HG02571 (cell line): ENCODE data around the gene METTL16.
"Not testable (repeated sequence)": the region's sequence is repeated elsewhere in the genome, so short reads cannot be mapped to it uniquely, and the experiment has no call there.

Experiments used
- ATAC-seq: cut with Tn5 transposase; IDR thresholded peaks from one replicate; pipeline ENCODE4 v1.9.1; 2021; ENCODE audit warnings: mild to moderate bottlenecking, moderate library complexity; ENCODE audit not compliant: unreplicated experiment

METTL16 gene

DNA sequence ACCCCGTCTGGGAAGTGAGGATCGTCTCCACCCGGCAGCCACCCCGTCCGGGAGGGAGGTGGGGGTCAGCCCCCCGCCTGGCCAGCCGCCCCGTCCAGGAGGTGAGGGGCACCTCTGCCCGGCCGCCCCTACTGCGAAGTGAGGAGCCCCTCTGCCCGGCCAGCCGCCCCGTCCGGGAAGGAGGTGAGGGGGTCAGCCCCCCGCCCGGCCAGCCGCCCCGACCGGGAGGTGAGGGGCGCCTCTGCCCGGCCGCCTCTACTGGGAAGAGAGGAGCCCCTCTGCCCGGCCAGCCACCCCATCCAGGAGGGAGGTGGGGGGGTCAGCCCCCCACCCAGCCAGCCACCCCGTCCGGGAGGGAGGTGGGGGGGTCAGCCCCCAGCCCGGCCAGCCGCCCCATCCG, 4.7 kb downstream of the METTL16 start:
- not testable (repeated sequence) for ATAC-seq

DNA sequence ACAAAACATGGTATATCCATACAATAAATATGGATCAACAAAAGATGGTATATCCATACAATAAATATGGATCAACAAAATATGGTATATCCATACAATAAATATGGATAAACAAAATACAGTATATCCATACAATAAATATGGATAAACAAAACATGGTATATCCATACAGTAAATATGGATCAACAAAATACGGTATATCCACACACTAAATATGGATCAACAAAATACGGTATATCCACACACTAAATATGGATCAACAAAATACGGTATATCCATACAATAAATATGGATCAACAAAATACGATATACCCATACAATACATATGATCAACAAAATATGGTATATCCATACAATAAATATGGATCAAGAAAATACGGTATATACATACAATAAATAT, 8.1 kb downstream of the METTL16 start:
- ATAC-seq = no peak

DNA sequence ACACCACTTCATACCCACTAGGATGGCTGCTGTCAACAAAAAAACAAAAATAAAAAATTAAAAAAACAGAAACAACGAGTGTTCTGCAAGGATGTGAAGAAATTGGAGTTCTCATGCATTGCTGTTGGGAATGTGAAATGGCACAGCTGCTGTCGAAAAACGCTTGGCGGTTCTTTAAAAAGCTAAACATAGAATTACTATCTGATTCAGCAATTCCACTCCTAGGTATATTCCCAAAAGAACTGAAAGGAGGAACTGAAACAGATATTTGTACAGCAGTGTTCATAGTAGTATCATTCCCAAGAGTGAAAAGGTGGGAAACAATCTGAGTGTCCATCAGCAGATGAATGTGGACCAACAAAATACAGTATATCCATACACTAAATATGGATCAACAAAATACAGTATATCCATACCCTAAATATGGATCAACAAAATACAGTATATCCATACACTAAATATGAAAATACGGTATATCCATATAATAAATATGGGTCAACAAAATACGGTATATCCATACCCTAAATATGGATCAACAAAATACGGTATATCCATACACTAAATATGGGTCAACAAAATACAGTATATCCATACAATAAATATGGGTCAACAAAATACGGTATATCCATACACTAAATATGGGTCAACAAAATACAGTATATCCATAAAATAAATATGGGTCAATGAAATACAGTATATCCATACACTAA, 8.7 kb downstream of the METTL16 start:
- no peak for ATAC-seq

DNA sequence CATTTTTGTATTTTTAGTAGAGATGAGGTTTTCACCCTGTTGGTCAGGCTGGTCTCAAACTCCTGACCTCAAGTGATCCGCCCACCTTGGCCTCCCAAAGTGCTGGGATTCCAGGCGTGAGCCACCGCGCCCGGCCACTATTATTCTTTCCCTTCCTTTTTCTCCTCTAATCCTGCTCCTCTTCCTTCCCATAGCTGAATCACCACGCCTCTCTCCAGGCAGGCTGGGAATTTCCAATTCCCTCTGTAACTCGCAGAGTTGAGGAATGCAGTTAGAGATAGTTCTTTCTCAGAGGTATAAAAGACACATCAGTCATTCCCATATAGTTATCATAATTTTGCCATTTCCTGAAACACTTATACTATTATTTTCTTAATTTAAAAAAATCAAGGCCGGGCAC, 11.2 kb downstream of the METTL16 start:
- ATAC-seq = no peak

DNA sequence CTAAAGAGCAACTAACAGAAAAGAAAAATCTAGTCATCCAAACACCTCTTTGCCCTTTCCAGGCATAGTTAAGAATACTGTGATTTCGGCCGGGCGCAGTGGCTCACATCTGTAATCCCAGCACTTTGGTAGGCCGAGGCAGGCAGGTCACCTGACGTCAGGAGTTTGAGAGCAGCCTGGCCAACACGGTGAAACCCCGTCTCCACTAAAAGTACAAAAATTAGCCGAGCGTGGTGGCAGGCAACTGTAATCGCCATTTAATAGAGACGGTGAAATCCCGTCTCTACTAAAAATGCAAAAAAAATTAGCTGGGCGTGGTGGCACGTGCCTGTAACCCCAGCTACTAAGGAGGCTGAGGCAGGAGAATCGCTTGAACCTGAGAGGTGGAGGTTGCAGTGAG, 22.4 kb downstream of the METTL16 start:
- not testable (repeated sequence) for ATAC-seq

DNA sequence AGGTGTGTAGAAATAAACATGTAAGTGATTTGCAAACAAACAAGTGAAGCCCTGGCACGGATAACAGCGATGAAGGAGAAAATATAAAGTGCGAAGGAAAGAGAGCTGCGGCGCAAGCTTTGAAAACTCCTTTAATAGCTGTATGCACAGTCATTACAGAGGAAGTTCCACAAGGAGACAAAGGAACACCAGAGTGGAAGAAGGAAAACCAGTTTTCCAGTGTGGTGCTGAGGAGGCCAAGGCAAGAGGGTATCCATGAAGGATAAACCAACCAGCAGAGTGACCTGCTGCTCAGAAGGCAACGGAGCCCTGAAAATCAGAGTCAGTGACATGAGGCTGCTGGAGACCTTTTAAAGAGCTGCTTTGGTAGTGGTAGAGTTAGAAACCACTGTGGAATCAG, 24.4 kb downstream of the METTL16 start:
- ATAC-seq = no peak

DNA sequence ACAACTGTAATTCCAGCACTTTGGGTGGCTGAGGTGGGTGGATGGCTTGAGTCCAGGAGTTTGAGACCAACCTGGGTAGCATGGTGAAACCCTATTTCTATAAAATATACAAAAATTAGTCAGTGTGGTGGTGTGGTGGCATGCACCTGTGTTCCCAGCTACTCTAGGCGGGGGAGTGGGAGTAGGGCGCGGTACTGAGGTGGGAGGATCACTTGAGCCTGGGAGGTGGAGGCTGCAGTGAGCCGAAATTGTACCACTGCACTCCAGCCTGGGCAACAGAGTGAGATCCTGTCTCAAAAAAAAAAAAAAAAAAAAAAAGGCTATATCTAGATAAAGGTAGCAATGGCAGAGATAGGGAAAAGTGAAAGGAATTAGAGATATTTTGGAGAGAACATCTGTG, 25.0 kb downstream of the METTL16 start:
- ATAC-seq = not testable (repeated sequence)

DNA sequence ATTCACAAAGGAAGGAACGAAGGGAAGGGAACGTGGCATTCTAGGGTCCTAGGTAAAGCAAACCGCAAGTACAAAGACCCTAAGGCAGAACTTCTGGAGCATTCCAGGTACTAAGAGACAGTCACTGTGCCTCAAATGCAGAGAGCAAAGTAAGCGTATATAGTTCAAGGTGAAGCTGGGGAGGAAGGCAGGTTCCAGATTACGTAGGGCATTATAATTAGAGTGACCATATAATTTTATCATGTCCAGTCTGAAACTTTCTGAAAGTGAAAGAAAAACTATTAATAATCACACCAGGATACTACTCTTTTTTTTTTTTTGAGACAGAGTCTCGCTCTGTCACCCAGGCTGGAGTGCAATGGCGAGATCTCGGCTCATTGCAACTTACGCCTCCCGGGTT, 25.7 kb downstream of the METTL16 start:
- no peak for ATAC-seq

DNA sequence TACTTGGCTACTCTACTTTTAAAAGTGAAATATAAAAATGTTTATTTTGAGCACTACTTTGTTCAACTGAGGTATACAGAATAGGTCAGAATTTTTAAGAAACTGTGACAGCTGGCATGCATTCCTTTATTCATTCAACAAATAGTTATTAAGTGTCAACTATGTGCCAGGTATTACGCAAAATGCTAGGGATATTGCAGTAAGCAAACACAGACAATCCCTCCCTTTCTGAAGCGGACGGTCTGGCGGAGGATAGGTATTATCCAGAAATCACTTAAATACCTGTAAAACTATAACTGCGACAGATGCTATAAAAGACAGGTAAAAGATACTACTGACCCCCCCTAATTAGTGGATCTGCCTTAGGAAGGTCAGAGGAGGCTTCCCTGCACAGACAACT, 26.1 kb downstream of the METTL16 start:
- no peak for ATAC-seq

DNA sequence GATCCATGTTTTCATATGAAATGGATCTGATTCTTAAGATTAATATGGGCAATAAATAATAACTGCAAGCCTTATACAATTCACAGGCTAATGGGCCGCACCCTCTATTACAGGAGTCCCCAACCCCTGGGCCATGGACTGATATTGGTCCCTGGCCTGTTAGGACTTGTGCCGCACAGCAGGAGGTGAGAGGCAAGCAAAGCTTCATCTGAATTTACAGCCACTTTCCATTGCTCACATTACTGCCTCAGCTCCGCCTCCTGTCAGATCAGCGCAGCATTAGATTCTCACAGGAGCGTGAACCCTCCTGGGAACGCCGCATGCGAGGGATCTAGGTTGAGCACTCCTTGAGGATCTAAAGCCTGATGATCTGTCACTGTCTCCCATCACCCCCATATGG, 26.8 kb downstream of the METTL16 start:
- ATAC-seq = no peak

DNA sequence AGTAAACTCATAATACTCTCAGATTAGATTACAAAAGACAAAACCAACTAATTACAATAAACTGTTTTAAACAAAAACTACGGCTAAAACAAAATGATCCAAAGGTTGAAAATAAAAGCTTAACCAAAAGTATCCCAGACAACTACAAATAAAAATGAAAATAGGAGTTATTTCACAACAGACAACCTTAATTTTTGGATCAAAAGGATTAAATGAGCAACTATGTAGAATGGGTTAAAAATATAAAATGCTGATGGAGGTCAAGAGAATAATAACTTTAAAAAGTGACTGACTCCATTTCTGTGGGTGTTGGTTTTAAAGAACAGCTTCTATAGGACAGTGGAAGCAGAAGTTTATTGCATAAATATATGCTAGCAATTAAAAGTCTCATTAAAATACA, 28.6 kb downstream of the METTL16 start:
- ATAC-seq = no peak

DNA sequence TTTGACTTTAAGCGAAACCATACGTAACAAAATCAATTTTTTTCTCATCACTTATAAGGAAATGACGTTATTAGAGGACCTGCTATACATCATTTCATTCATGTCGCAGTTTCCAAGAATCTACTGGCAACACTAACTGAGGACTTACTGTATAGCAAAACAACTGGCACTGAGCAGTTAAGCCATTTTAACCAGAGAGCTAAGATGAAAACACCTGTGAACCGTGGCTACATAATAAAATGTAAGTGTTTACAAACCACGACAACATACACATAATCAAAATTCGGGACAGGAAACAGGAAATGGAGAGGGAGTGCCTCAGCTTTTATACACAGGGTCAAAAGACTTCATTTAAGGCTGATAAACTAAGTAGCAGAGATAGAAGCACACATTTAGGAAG, 29.5 kb downstream of the METTL16 start:
- no peak for ATAC-seq

DNA sequence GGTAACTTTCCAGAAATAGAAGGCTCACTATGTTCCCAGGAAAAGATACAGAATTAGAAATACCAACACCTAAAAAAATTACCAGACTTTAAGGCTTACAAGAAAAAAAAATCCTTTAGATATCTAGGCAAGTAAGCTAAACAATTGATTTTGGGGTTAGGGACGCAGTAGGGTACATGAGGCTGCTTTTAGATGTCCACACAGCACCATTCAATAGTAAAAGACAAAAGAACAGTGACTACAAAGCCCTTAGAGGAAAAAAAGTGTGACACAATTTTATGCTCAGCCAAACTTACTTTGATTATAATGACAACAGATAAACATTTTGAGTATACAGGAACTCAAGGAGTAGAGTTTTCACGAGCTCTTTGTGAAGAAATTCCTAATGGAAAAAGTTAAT, 29.9 kb downstream of the METTL16 start:
- no peak for ATAC-seq

DNA sequence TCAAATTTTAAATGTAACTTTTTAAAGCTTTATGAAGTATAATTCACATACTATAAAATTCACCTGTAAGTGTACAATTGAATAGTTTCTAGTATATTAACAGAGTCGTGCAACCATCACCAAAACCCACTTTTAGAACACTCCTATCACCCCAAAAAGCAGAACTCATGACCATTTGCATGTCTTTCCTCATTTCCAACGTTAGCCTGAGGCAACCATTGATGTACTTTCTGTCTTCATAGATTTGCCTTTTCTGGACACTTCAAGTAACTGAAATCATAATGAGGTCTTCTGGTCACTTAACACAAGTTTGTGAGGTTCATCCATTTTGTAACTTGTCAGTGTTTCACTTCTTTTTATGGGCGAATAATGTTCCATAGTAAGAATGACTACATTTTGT, 33.2 kb downstream of the METTL16 start:
- ATAC-seq = no peak

DNA sequence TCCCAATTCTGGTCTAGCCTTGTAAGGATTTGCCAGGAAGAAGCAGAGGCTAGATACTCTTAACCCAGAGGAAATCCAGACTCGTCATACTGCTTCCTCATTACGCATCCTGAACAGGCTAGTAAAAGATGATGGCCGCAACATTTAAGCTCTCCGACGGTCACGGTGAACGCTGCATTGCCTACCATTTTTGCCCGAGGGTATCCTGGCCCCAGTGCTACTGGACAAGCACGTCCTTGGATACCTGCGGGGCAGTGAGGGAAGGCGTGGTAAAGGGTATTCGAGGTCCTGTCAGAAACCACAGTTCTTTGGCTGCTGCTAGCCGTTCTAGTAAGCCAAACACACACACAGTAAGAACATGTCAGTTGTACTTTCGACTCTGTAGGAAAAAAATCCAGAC, 36.6 kb downstream of the METTL16 start:
- no peak for ATAC-seq

DNA sequence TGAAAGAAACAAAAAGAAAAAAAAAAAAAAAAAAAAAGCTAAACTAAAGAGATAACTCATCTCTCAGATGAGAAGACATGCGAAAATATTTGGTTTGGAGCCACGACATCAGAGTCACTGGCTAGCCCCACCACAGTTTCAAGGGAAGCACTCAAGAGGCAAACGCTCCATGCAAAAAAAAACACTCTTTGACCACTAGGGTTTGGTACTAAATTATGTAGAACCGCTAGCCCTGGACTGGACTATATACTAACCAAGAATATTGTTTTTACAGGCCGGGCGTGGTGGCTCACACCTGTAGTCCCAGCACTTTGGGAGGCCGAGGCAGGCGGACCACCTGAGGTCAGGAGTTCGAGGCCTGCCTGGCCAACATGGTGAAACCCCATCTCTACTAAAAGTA, 37.3 kb downstream of the METTL16 start:
- no peak for ATAC-seq

DNA sequence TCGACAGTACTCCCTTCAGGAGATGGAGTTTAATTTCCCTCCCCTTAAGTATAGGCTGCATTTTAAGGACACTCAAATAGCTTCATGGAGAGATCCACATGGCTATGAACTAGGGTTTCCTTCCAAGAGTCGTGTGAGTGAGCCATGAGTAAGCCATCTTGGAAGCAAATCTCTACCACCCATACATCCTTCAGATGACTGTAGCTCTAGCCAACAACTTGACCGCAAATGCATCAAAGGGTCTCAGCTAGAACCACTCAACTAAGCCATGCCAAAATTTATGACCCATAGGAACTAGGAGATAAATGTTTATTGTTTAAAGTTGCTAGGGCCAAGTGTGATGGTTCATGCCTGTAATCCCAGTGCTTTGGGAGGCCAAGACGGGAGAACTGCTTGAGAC, 43.4 kb downstream of the METTL16 start:
- no peak for ATAC-seq

DNA sequence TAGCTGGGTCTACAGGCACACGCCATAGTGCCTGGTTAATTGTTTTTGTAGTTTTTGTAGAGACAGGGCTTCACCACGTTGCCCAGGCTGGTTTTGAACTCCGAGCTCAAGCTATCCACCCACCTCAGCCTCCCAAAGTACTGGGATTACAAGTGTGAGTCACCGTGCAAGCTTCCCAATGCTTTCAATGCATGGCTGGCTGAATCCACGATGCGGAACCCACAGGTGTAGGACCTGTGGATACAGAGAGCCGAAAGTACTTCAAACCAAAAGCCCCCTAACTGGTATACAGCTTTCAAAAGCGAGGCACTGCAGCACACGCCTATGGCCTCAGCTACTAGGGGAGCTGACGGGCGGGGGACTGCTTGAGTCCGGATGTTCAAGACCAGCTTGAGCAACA, 44.8 kb downstream of the METTL16 start:
- ATAC-seq = no peak

DNA sequence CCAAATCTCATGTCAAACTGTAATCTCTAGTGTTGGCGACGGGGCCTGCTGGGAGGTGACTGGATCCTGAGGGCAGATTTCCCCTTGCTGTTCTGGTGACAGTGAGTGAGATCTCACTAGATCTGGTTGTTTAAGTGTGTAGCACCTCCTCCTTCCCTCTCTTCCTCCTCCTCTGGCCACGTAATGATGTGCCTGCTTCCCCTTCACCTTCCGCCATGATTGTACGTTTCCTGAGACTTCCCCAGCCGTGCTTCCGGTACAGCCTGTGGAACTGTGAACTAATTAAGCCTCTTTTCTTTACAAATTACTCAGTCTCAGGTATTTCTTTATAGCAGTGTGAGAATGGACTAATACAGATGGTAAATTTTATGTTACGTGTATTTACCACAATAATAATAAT, 49.2 kb downstream of the METTL16 start:
- no peak for ATAC-seq

DNA sequence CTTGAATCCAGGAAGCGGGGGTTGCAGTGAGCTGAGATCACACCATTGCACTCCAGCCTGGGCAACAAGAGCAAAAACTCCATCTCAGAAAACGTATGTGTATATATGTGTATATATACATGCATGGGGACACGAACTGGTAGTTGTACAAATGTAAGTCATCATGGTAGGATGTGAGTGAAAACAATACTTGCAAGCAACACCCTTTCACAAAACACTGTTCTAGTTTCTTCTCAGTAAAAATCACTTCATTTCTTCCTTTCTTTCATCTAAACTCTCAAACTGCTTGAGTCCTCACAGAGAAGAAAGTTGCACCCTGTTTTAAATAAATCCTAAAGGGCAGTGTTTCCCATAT, 51.8 kb downstream of the METTL16 start:
- no peak for ATAC-seq

DNA sequence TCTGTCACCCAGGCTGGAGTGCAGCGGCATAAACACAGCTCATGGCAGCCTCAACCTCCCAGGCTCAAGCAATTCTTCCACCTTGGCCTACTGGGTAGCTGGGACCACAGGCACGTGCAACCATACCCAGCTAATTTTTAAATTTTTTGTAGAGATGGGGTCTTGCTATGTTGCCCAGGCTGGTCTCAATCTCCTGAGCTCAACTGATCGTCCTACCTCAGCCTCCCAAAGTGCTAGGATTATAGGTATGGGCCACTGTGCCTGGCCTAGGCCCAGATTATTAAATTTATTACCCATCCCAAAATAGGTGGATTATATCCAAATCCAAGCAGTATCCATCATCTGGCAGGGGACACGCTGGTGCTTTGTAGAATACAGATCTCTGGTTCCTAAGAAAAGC, 53.8 kb downstream of the METTL16 start:
- ATAC-seq = no peak

DNA sequence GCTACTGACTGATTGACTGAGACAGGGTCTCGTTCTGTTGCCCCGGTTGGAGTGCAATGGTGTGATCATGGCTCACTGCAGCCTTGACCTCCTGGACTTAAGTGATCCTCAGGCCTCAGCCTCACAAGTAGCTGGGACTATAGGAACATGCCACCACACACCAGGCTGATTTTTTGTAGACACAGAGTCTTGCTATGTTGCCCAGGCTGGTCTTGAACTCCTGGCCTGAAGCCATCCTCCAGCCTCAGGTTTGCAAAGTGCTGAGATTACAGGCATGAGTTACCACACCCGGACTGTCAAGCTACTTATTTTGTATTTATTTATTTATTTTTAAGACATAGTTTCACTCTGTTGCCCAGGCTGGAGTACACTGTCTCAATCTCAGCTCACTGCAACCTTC, 55.2 kb downstream of the METTL16 start:
- ATAC-seq = no peak

DNA sequence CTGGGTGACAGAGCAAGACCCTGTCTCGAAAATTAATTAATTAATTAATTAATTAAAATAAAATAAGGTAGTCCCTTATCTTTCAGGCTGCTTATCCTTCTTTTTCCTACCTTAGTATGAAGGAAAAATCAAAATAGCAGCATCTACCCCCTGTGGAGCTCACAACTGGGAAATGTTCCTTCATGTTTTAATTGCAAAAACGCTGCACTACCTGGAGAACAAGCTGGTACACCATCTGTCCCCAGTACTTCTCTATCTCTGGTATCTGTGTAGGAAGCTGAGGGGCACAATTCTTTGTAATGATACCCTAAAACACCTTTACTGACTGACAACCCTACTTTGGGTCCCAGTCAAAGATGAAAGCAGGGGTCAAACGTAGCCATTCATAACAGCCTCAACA, 55.7 kb downstream of the METTL16 start:
- ATAC-seq = no peak

DNA sequence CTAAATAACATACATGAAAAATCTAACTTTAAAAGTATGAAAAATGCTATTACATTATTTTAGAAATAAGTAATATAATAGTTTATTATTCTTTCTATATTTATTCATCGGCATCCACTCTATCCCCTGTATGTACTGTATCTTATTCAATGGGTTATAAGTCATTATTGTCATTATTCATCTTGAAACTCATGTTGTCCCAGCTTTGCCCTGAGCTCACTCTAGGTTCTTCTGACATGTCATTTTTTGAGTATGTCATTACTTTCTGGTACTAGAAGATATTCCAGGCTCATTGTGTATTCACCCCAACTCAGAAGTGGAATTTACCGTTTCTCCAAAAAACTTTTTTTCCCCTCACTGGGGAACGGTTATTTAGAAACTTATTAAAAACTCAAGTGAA, 57.8 kb downstream of the METTL16 start:
- ATAC-seq = no peak
